AG10803 (cell line): Measurements from ENCODE around the gene SLC16A11.
"Not testable (repeated sequence)": the region's sequence is repeated elsewhere in the genome, so short reads cannot be mapped to it uniquely, and the experiment has no call there.

Source experiments
- DNase-seq: peaks from one replicate; pipeline ENCODE4 v3.0.0; 2010; ENCODE audit warnings: low read depth
- H3K4me3 ChIP-seq: 2 replicates; pipeline ENCODE4 v1.5.1; 2011; ENCODE audit warnings: mild to moderate bottlenecking, low read length, control low read depth
- CTCF ChIP-seq: conservative IDR thresholded peaks from 2 replicates; pipeline ENCODE4 v1.5.1; 2011; ENCODE audit warnings: mild to moderate bottlenecking, low read length, control low read depth, inconsistent platforms

SLC16A11 gene

GRCh38 chr17:7048968-7049367 lies 5.1 kb upstream of the SLC16A11 start:
- no peak overlapping the region for H3K4me3 ChIP-seq
- no peak for TF ChIP-seq CTCF
- DNase-seq = no peak

GRCh38 chr17:7047566-7047965 lies 3.7 kb upstream of the SLC16A11 start:
- no peak overlapping the region for H3K4me3 ChIP-seq
- no peak for DNase-seq

GRCh38 chr17:7046725-7047397 lies 3.0 kb upstream of the SLC16A11 start:
- not testable (repeated sequence) for H3K4me3 ChIP-seq, DNase-seq

More at GRCh38 chr17:7047566-7047965, 3.7 kb upstream of the SLC16A11 start:
- TF ChIP-seq CTCF = no peak

- no peak overlapping the region for H3K4me3 ChIP-seq
These were observed 2.3 kb upstream of the SLC16A11 start for GRCh38 chr17:7046127-7046724.

GRCh38 chr17:7045492-7046126 lies 1.7 kb upstream of the SLC16A11 start:
- peak; percentile 81 for DNase-seq
- no peak overlapping the region for H3K4me3 ChIP-seq

More at GRCh38 chr17:7046127-7046724, 2.3 kb upstream of the SLC16A11 start:
- DNase-seq = no peak
- no peak for TF ChIP-seq CTCF

GRCh38 chr17:7043182-7043496 lies 753 bp downstream of the SLC16A11 start:
- H3K4me3 ChIP-seq = peak overlapping the region; percentile 53

More at GRCh38 chr17:7045492-7046126, 1.7 kb upstream of the SLC16A11 start:
- peak; percentile 83 for TF ChIP-seq CTCF

More at GRCh38 chr17:7043182-7043496, 753 bp downstream of the SLC16A11 start:
- no peak for DNase-seq
- no peak for TF ChIP-seq CTCF
